Medulla oblongata (tissue), 1 donor: ENCODE data around the gene AK8.

Experiments
- DNase-seq: peaks from one replicate; pipeline ENCODE4 v3.0.0-alpha.2; 2015; ENCODE audit errors: extremely low spot score

Gene AK8

DNA sequence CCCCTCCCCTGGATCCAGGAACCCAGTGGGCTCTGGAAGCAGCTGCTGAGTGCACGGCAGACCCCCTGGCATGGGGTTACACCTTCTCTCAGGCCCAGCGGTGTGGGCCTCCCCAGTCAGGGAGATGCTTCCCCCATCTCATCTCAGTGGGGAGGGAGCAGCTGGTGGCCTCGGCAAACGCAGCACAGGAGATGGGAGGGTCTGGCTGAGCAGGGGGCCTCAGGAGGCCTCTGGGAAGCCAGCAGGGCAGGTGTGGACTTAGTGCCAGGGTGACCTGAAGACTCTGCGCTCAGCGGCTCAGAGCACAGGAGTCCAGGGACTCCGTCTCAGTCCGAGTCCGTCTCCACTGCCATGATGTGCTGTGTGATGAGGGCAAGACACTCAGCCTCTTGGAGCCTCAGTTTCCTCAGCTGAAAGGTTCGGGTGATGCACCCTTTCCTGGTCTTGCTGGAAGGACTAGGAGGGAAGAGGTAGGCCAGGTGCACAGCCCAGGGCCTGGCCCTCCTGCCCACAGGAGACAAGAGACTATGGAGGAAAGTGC lies 107.2 kb downstream of the AK8 start:
- DNase-seq: no peak

- peak; percentile 57 for DNase-seq
These were observed 107.9 kb downstream of the AK8 start for GRCh38 chr9:132769906-132770769.

- DNase-seq: peak; percentile 43
These were observed 108.9 kb downstream of the AK8 start for GRCh38 chr9:132768932-132769905.

- no peak for DNase-seq
These were observed 114.5 kb downstream of the AK8 start for GRCh38 chr9:132763574-132763973.

DNA sequence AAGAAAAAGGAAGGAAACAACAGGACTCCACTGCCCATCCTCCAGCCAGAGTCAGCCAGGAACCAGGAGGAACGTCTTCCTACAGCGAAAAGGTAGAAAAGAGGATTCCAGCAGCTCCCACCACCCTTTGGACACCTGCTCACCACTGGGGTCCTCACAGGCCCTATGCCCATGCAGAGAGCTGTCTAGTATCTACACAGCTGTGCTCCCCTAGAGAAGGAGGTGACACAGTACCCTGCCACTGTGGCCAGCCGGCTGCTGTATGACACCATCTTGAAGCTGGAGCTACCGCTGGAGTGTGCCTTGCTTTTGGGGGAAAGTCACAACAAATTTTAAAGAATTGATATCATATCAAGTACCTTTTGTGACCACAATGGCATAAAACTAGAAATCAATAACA lies 115.2 kb downstream of the AK8 start:
- DNase-seq: no peak

DNA sequence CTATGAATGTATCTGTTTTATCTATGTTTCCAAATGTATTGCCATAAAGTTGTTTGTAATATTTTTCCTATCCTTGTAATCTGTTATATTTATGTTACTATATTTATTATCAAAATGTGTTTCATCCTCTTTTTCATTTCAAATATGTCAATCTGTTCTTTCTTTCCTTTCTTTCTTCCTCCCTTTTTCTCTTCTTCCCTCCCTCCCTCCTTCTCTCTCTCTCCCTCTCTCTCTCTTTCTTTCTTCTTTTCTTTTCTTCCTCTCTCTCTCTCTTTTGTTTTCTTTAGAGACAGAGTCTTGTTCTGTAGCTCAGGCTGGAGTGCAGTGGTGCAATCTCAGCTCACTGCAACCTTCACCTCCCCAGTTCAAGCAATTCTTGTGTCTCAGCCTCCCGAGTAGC lies 116.5 kb downstream of the AK8 start:
- no peak for DNase-seq

DNA sequence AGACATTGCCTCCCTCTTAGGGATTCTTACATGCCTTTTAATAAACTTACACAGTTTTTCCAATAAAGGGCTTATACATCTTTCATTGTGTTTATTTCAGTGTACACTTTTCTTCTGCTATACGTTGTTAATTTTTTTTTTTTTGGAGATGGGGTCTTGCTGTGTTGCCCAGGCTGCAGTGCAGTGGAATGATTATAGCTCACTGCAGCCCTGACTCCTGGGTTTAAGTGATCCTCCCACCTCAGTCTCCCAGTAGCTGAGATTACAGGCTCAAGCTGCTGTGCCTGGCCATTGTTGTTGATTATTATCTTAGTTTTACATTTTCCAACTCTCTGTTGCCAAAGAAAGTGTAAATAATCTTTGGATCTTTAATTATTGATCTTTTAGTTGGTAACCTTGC lies 118.0 kb downstream of the AK8 start:
- no peak for DNase-seq

- DNase-seq: no peak
These were observed 121.1 kb downstream of the AK8 start for GRCh38 chr9:132757016-132757415.

GRCh38 chr9:132756214-132756845 lies 121.8 kb downstream of the AK8 start:
- DNase-seq: no peak

DNA sequence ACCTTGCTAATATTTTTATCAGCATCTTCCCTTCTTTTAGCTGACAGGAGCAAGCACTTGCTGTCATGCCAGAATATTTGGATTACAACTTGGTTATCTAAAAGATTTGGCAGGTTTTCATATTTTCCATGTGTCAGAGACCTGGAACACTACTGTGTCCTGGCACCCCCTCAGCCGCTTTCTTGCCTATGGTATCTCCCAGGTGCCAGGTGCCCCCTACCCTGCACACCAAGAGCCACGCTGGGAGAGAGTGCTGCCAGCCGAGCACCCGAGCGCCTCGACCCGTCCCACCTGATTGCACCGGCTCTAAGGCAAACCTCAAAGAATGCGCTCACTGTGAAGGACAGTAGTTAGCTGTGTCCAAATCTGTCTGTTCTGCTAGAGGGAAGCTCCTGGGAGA lies 123.0 kb downstream of the AK8 start:
- DNase-seq: no peak

DNA sequence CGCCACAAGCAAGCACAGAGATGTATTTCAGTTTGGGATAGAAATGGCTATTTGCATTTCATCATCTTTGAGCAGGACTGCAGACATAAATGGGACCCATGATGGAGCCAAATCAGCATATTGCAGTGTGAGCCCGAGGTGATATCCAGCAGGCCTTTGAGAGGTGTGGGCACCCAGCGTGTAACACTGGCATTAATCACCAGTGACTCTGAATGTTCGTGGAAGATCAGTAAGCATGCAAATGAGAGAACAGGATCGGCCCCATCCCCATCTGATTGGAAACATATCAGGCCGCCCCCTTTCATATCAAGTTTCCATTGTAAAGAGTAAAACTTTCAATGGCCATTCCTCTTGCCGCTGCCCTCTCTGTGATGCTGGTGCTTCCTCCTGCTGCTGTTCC lies 123.8 kb downstream of the AK8 start:
- DNase-seq: no peak

- DNase-seq: no peak
These were observed 124.5 kb downstream of the AK8 start for GRCh38 chr9:132753593-132753880.

GRCh38 chr9:132752877-132753592 lies 125.0 kb downstream of the AK8 start:
- DNase-seq: no peak

GRCh38 chr9:132750668-132751067 lies 127.4 kb downstream of the AK8 start:
- no peak for DNase-seq

- no peak for DNase-seq
These were observed 128.8 kb downstream of the AK8 start for GRCh38 chr9:132749306-132749705.

DNA sequence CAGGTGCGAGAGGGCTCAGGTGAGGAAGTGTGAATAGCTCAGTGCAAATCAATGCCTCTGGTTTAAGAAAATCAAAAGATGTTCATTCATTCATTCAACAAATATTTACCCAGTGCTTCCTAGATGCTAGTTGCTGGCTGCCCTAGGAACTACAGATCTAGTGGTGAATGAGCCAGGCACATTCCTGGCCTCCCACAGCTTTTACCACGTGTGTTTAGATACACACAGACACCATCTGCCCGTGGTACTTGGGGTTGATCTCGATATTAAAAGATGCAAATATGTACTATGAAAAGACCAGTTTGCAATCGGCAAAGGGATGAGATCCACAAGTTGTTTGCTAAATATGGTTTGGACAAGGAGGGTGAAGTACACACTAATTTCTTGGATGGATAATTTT lies 129.6 kb downstream of the AK8 start:
- DNase-seq: no peak

GRCh38 chr9:132745756-132746709 lies 132.1 kb downstream of the AK8 start:
- DNase-seq: no peak

- no peak for DNase-seq
These were observed 133.0 kb downstream of the AK8 start for GRCh38 chr9:132744881-132745755.

GRCh38 chr9:132743931-132744479 lies 134.1 kb downstream of the AK8 start:
- DNase-seq: no peak
